Calu3 (cell line): Measurements from ENCODE around the gene ADAM30. TPM values are rescaled to one million over a fixed set of nuclear protein-coding genes. Genes with fewer than 3 reads are reported as not detected.

Experiments used
- BruUV-seq: library from RNA; stranded (reverse); fragments of 400-500 nt; replicated peaks from 2 replicates; lab custom pipeline; 2021; lab: Mats Ljungman, UMichigan
- CTCF ChIA-PET: fragments of 300-600 bp; sonication (Branson Sonifier 250); formaldehyde crosslinking; loops from one replicate; lab custom pipeline; 2022; ENCODE audit warnings: antibody characterized with exemption; lab: Charles Lee
- DNase-seq: peaks from one replicate; pipeline ENCODE4 v3.0.0; 2022
- H3K27ac Mint-ChIP-seq: one replicate; pipeline ENCODE4 v1.8.0; 2022; ENCODE audit warnings: mixed read lengths; ENCODE audit not compliant: unreplicated experiment
- H3K27me3 Mint-ChIP-seq: one replicate; pipeline ENCODE4 v1.8.0; 2022; ENCODE audit warnings: mixed read lengths; ENCODE audit not compliant: unreplicated experiment
- H3K36me3 Mint-ChIP-seq: one replicate; pipeline ENCODE4 v1.8.0; 2022; ENCODE audit warnings: mild to moderate bottlenecking, moderate library complexity, mixed read lengths; ENCODE audit not compliant: insufficient read depth, unreplicated experiment
- H3K4me1 Mint-ChIP-seq: one replicate; pipeline ENCODE4 v1.8.0; 2022; ENCODE audit warnings: mild to moderate bottlenecking, low read depth, mixed read lengths; ENCODE audit not compliant: unreplicated experiment
- H3K4me3 Mint-ChIP-seq: one replicate; pipeline ENCODE4 v1.8.0; 2022; ENCODE audit warnings: mild to moderate bottlenecking, low read depth, moderate library complexity, mixed read lengths; ENCODE audit not compliant: unreplicated experiment
- H3K9me3 Mint-ChIP-seq: one replicate; pipeline ENCODE4 v1.8.0; 2022; ENCODE audit warnings: low read depth, mixed read lengths; ENCODE audit not compliant: unreplicated experiment
- intact Hi-C: fragments of 100-400 bp; cut with micrococcal nuclease; formaldehyde crosslinking; loops from one replicate; pipeline ENCODE4 v1.10.0; 2022; ENCODE audit not compliant: unreplicated experiment
- total RNA-seq: library from RNA; stranded (reverse); gene quantifications from 2 replicates; pipeline ENCODE4 v1.2.3, GENCODE V29; 2022
- TF ChIP-seq, protein P1 (sequence below): fragments of 200-600 bp; IDR thresholded peaks from one replicate; pipeline ENCODE4 v1.8.0; 2022; ENCODE audit warnings: antibody characterized with exemption; ENCODE audit not compliant: unreplicated experiment

Gene ADAM30
- total RNA-seq, 1 experiment from 2014 or later: not detected

DNA sequence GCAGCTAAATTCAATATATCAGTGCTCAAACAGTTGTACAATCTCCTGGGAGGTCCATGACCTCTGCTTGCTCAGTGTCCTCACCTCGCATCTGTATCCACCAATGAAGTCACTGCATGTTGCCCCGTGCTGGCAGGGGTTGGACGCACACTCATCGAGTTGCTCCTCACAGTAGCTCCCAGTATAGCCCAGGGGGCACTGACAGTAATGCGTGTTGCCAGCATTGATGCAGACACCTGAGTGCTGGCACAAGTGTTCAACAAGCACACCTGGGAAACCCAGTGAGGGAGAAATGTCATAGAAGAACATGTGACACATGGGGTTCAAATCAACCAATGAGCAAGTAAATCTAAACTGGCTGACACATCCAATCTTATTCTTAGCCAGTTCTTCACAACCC, 40.9 kb upstream of the ADAM30 start:
- no peaks in the 10 kb centered on the region for H3K27me3 Mint-ChIP-seq
- H3K4me1 Mint-ChIP-seq: no peaks in the 10 kb centered on the region
- TF ChIP-seq, protein P1, sequence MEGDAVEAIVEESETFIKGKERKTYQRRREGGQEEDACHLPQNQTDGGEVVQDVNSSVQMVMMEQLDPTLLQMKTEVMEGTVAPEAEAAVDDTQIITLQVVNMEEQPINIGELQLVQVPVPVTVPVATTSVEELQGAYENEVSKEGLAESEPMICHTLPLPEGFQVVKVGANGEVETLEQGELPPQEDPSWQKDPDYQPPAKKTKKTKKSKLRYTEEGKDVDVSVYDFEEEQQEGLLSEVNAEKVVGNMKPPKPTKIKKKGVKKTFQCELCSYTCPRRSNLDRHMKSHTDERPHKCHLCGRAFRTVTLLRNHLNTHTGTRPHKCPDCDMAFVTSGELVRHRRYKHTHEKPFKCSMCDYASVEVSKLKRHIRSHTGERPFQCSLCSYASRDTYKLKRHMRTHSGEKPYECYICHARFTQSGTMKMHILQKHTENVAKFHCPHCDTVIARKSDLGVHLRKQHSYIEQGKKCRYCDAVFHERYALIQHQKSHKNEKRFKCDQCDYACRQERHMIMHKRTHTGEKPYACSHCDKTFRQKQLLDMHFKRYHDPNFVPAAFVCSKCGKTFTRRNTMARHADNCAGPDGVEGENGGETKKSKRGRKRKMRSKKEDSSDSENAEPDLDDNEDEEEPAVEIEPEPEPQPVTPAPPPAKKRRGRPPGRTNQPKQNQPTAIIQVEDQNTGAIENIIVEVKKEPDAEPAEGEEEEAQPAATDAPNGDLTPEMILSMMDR: no peak
- BruUV-seq: no TSS peak
- no peak for DNase-seq
- peaks cover 19% of the 10 kb centered on the region for H3K36me3 Mint-ChIP-seq
- H3K9me3 Mint-ChIP-seq: peaks cover 5% of the 10 kb centered on the region
- no peak overlapping the region for H3K27ac Mint-ChIP-seq
- CTCF ChIA-PET: no interaction called here
- intact Hi-C loops: no loop called here
- no peak overlapping the region for H3K4me3 Mint-ChIP-seq

DNA sequence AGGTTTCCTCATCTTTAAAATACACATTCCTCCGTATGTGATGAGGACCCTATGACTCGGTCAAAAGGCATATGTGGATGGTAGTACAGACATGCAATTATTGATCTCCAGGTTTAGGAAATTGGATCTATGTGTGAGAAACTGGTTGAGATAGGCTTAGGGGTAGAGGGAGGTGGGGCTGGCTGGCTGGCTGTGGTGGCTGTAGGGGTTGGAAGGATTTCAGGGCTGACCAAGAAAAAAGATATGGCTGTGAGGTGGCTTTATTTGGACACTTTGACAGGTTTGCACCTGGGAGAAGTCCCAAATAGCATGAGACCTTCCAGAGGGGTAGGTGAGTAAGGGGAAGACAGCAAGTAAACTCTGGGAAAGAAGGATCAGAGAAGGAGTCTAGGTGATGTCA, 39.6 kb upstream of the ADAM30 start:
- Mint-ChIP-seq H3K36me3 (peaks cover 19% of the 10 kb centered on the region), H3K4me1 (no peaks in the 10 kb centered on the region), H3K9me3 (peaks cover 5% of the 10 kb centered on the region), H3K27ac (no peak overlapping the region), H3K4me3 (no peak overlapping the region), H3K27me3 (no peaks in the 10 kb centered on the region)
- intact Hi-C loops: no loop called here
- CTCF ChIA-PET: no interaction called here
- TF ChIP-seq, protein P1: no peak
- DNase-seq: no peak
- no TSS peak for BruUV-seq

DNA sequence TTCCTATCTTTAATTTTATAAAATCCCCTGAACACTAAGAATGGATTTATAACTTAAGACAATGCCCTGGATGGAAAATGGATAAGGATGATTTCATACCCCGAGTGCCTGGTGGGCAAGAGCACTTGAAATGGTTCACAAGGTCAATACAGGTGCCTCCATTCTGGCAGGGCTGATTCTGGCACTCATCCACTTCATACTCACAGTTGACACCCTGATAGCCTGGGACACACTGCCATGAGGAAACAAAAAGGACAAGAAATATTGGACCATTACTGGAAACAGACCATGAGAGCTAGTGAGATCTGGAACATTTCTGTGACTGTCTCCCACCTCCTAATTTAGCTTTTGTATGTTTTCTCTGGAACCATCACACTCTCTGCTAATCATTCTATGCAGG, 39.1 kb upstream of the ADAM30 start:
- no peak overlapping the region for H3K27ac Mint-ChIP-seq
- H3K9me3 Mint-ChIP-seq: peaks cover 5% of the 10 kb centered on the region
- no TSS peak for BruUV-seq
- H3K4me1 Mint-ChIP-seq: no peaks in the 10 kb centered on the region
- intact Hi-C loops: no loop called here
- peaks cover 16% of the 10 kb centered on the region for H3K36me3 Mint-ChIP-seq
- DNase-seq: no peak
- TF ChIP-seq, protein P1: no peak
- CTCF ChIA-PET: no interaction called here
- no peaks in the 10 kb centered on the region for H3K27me3 Mint-ChIP-seq
- no peak overlapping the region for H3K4me3 Mint-ChIP-seq

DNA sequence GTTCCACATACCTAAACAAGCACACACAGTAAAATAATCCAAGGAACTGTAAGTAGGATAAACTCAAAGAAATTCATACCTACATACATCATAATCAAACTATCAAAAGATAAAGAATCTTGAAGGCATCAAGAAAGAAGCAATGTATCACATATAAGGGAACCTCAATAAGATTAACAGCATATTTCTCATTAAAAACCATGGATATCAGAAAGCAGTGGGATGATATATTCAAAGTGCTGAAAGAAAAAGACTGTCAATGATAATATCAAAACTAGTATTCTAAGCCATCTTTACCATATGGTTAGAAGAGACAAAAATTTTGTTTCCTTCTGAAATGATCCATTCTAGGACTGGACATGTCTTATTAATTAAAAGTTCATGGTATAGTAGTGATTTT, 37.1 kb upstream of the ADAM30 start:
- no peaks in the 10 kb centered on the region for H3K27me3 Mint-ChIP-seq
- DNase-seq: no peak
- no peak overlapping the region for H3K4me3 Mint-ChIP-seq
- no TSS peak for BruUV-seq
- peaks cover 15% of the 10 kb centered on the region for H3K36me3 Mint-ChIP-seq
- peaks cover 5% of the 10 kb centered on the region for H3K9me3 Mint-ChIP-seq
- TF ChIP-seq, protein P1: no peak
- no peak overlapping the region for H3K27ac Mint-ChIP-seq
- CTCF ChIA-PET: no interaction called here
- no peaks in the 10 kb centered on the region for H3K4me1 Mint-ChIP-seq
- intact Hi-C loops: no loop called here
